MCF 10A (cell line): ENCODE data around the gene AGO3. TPM values are rescaled to one million over a fixed set of nuclear protein-coding genes. Genes with fewer than 3 reads are reported as not detected.

Source experiments
- BruUV-seq: library from RNA; stranded (reverse); fragments of 400-500 nt; replicated peaks from 2 replicates; lab custom pipeline; 2021; lab: Mats Ljungman, UMichigan
- CTCF ChIA-PET: fragments of 300-600 bp; sonication (Branson Sonifier 250); formaldehyde crosslinking; extraction: SDS; loops from one replicate; lab custom pipeline; 2021; ENCODE audit warnings: antibody characterized with exemption, inconsistent platforms; lab: Yijun Ruan, JAX
- POLR2A ChIA-PET: fragments of 300-600, 350-650 bp; sonication (Branson Sonifier 250); formaldehyde crosslinking; extraction: SDS; loops from one replicate; lab custom pipeline; 2020; ENCODE audit warnings: antibody characterized with exemption, inconsistent platforms; lab: Yijun Ruan, JAX
- DNase-seq: peaks from one replicate; pipeline ENCODE4 v3.0.0-alpha.2; 2018; ENCODE audit not compliant: unreplicated experiment
- H3K27ac Mint-ChIP-seq: one replicate; pipeline ENCODE4 v1.8.0; 2022; ENCODE audit warnings: mild to moderate bottlenecking, low read depth, mixed read lengths; ENCODE audit not compliant: unreplicated experiment
- H3K27me3 Mint-ChIP-seq: one replicate; pipeline ENCODE4 v1.8.0; 2022; ENCODE audit warnings: mixed read lengths; ENCODE audit not compliant: insufficient read depth, unreplicated experiment
- H3K36me3 Mint-ChIP-seq: one replicate; pipeline ENCODE4 v1.8.0; 2022; ENCODE audit warnings: mild to moderate bottlenecking, moderate library complexity, mixed read lengths; ENCODE audit not compliant: insufficient read depth, unreplicated experiment
- H3K4me1 Mint-ChIP-seq: one replicate; pipeline ENCODE4 v1.8.0; 2022; ENCODE audit warnings: mixed read lengths; ENCODE audit not compliant: insufficient read depth, unreplicated experiment
- H3K4me3 Mint-ChIP-seq: one replicate; pipeline ENCODE4 v1.8.0; 2022; ENCODE audit warnings: mild to moderate bottlenecking, moderate library complexity, mixed read lengths; ENCODE audit not compliant: unreplicated experiment
- H3K9me3 Mint-ChIP-seq: one replicate; pipeline ENCODE4 v1.8.0; 2022; ENCODE audit warnings: mixed read lengths; ENCODE audit not compliant: unreplicated experiment
- intact Hi-C: fragments of 100-400 bp; cut with micrococcal nuclease; formaldehyde crosslinking; loops from 2 replicates; pipeline ENCODE4 v1.14.1; 2022
- total RNA-seq: library from RNA; stranded (reverse); gene quantifications from 2 replicates; pipeline ENCODE4 v1.2.3, GENCODE V29; 2022
- TF ChIP-seq, protein P1 (sequence below): fragments of 200-600 bp; IDR thresholded peaks from one replicate; pipeline ENCODE4 v1.8.0; 2022; ENCODE audit warnings: antibody characterized with exemption, mild to moderate bottlenecking; ENCODE audit not compliant: unreplicated experiment

Gene AGO3
- total RNA-seq, 1 experiment from 2014 or later, result 31.6 TPM

DNA sequence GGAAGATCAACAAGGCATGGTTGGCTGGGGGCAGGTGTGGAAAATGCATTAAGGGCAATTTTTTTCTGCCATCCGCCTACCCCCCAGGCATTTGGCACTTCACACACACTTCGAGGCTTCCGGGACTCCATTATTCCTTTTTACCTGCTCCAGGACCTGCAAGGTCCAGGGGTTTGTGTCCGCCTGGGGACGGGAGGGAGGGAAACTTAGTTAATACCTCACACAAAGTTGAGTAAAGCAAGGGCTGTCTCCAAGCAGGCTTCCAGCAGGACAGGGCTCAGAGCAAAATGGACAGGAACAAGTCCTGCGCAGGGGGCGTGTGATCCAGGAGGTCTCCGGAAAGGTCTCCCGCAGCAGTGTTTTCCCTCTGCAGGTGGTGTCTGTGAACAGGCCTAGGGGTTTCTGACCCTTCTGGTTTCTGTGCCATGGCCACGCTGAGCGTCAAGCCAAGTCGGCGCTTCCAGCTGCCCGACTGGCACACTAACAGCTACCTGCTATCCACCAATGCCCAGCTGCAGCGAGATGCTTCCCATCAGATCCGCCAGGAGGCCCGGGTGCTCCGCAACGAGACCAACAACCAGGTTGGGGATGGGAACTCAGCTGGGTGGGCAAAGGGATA is 153.7 kb downstream of the AGO3 start:
- Mint-ChIP-seq H3K9me3 (no peaks in the 10 kb centered on the region), H3K27ac (no peak overlapping the region), H3K27me3 (no peaks in the 10 kb centered on the region), H3K36me3 (no peaks in the 10 kb centered on the region), H3K4me1 (peaks cover 9% of the 10 kb centered on the region), H3K4me3 (no peak overlapping the region)
- TF ChIP-seq, protein P1, sequence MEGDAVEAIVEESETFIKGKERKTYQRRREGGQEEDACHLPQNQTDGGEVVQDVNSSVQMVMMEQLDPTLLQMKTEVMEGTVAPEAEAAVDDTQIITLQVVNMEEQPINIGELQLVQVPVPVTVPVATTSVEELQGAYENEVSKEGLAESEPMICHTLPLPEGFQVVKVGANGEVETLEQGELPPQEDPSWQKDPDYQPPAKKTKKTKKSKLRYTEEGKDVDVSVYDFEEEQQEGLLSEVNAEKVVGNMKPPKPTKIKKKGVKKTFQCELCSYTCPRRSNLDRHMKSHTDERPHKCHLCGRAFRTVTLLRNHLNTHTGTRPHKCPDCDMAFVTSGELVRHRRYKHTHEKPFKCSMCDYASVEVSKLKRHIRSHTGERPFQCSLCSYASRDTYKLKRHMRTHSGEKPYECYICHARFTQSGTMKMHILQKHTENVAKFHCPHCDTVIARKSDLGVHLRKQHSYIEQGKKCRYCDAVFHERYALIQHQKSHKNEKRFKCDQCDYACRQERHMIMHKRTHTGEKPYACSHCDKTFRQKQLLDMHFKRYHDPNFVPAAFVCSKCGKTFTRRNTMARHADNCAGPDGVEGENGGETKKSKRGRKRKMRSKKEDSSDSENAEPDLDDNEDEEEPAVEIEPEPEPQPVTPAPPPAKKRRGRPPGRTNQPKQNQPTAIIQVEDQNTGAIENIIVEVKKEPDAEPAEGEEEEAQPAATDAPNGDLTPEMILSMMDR, result no peak
- no TSS peak for BruUV-seq
- POLR2A ChIA-PET, result no interaction called here
- intact Hi-C loops, result no loop called here
- CTCF ChIA-PET, result interaction anchor here (1.8 kb wide), 1 partner anchor 285 kb away, joined by 5 read pairs; no protein-coding TSS in a partner anchor
- DNase-seq, result no peak

GRCh38 chr1:36085126-36085525 is 154.2 kb downstream of the AGO3 start:
- H3K36me3 Mint-ChIP-seq, result peaks cover 4% of the 10 kb centered on the region
- TF ChIP-seq, protein P1, result no peak
- DNase-seq, result no peak
- no peak overlapping the region for H3K27ac Mint-ChIP-seq
- ChIA-PET POLR2A (no interaction called here), CTCF (interaction anchor here (1.8 kb wide), 1 partner anchor 284 kb away, joined by 5 read pairs; no protein-coding TSS in a partner anchor)
- H3K27me3 Mint-ChIP-seq, result no peaks in the 10 kb centered on the region
- peaks cover 9% of the 10 kb centered on the region for H3K4me1 Mint-ChIP-seq
- BruUV-seq, result no TSS peak
- intact Hi-C loops, result no loop called here
- no peaks in the 10 kb centered on the region for H3K9me3 Mint-ChIP-seq
- no peak overlapping the region for H3K4me3 Mint-ChIP-seq

DNA sequence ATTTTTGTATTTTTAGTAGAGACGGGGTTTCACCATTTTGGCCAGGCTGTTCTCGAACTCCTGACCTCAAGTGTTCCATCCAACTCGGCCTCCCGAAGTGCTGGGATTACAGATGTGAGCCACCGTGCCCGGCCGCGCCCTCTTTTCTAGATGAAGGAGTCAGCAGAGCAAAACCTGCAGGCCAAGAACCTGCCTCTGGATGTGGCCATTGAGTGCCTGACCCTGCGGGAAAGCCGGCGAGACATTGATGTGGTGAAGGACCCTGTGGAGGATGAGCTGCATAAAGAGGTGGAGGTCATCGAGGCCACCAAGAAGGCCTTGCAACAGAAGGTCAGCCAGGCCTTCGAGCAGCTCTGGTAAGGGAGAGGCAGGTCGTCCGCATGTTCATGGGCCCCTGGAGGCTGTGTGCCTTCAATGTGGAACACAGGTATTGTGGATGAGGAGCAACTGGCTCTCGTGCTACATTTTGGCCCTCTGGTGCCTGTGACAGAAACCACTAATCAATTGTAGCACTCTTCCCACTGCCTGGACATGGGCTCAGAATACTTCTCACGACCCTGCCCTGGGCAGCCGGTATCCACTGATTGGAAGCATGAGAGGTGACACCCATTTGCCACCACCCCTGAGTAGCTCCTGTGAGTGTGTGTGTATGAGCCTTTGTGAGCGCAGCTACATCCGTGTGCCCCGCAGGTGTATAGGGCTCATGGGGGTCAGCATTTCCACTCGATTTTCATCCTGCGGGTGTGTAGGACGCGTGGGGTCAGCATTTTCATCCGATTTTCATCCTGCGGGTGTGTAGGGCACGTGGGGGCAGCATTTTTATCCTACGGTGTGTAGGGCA is 155.0 kb downstream of the AGO3 start:
- TF ChIP-seq, protein P1, result no peak
- Mint-ChIP-seq H3K4me3 (no peak overlapping the region), H3K36me3 (peaks cover 8% of the 10 kb centered on the region), H3K27me3 (no peaks in the 10 kb centered on the region), H3K4me1 (peaks cover under 1% of the 10 kb centered on the region), H3K27ac (no peak overlapping the region), H3K9me3 (no peaks in the 10 kb centered on the region)
- no TSS peak for BruUV-seq
- CTCF ChIA-PET, result interaction anchor here (1.1 to 2.4 kb wide), 4 partner anchors 10 to 283 kb away, joined by 3 to 5 read pairs (median 4); partner anchors contain the start of gene TRAPPC3
- POLR2A ChIA-PET, result no interaction called here
- no peak for DNase-seq
- intact Hi-C loops, result no loop called here
